SK-N-SH (cell line): ENCODE results near the gene PDE4B. TPM values are rescaled to one million over a fixed set of nuclear protein-coding genes. Genes with fewer than 3 reads are reported as not detected.

Experiments
- CTCF ChIA-PET: fragments of 300-600, 350-600 bp; formaldehyde crosslinking; extraction: SDS; loops from one replicate; lab custom pipeline; 2021; lab: Yijun Ruan, JAX
- POLR2A ChIA-PET: fragments of 350-600 bp; sonication (Branson Sonifier 250); formaldehyde crosslinking; extraction: SDS; loops from one replicate; lab custom pipeline; 2020; ENCODE audit warnings: antibody characterized with exemption, inconsistent platforms; lab: Yijun Ruan, JAX
- DNase-seq: peaks from one replicate; pipeline ENCODE4 v3.0.0; 2012
- H2AFZ ChIP-seq: fragments of 200-600 bp; sonication (generic); 2 replicates; pipeline ENCODE4 v1.8.1; 2016; ENCODE audit warnings: antibody characterized with exemption, mild to moderate bottlenecking, low read depth
- H3F3A ChIP-seq: fragments of 200-600 bp; sonication (generic); replicated peaks from 2 replicates; pipeline ENCODE3; 2016; ENCODE audit warnings: antibody characterized with exemption, mild to moderate bottlenecking; ENCODE audit not compliant: insufficient read depth
- H3K27ac ChIP-seq, 2 experiments: fragments of 200-500 bp in 1 of 2; fragments of 200-600 bp in 1 of 2; sonication (Bioruptor generic) in 1 of 2; sonication (generic), shearing (Covaris generic) in 1 of 2; 2 replicates each; pipeline versions ENCODE4 v1.5.1 to v1.6.1; 2014 to 2016; ENCODE audit warnings: low read depth in 2 of 2, inconsistent platforms in 1 of 2, low read length in 1 of 2, mild to moderate bottlenecking in 1 of 2, mixed read lengths in 1 of 2
- H3K27me3 ChIP-seq: fragments of 200-600 bp; sonication (generic), shearing (Covaris generic); 2 replicates; pipeline ENCODE4 v1.6.1; 2016; ENCODE audit warnings: mixed run types; ENCODE audit not compliant: insufficient read depth
- H3K36me3 ChIP-seq, 2 experiments: fragments of 200-500 bp in 1 of 2; fragments of 200-600 bp in 1 of 2; sonication (Bioruptor generic) in 1 of 2; sonication (generic) in 1 of 2; replicated peaks in 1 of 2; 2 replicates each; pipeline versions ENCODE3 to v1.5.1; 2014 to 2016; ENCODE audit warnings: low read length in 1 of 2, mild to moderate bottlenecking in 1 of 2; ENCODE audit not compliant: insufficient read depth in 2 of 2, control insufficient read depth in 1 of 2
- H3K4me1 ChIP-seq, 2 experiments: fragments of 200-500 bp in 1 of 2; fragments of 200-600 bp in 1 of 2; sonication (Bioruptor generic) in 1 of 2; sonication (generic), shearing (Covaris generic) in 1 of 2; 2 replicates each; pipeline versions ENCODE4 v1.5.1 to v1.6.1; 2014 to 2016; ENCODE audit warnings: low read depth in 1 of 2, low read length in 1 of 2, mixed run types in 1 of 2; ENCODE audit not compliant: insufficient read depth in 2 of 2, control insufficient read depth in 1 of 2
- H3K4me2 ChIP-seq: fragments of 200-600 bp; sonication (generic), shearing (Covaris generic); 2 replicates; pipeline ENCODE4 v1.6.1; 2017; ENCODE audit warnings: mixed run types
- H3K4me3 ChIP-seq, 2 experiments: fragments of 200-500 bp in 1 of 2; fragments of 200-600 bp in 1 of 2; sonication (Bioruptor generic) in 1 of 2; sonication (generic), shearing (Covaris generic) in 1 of 2; 2 replicates each; pipeline versions ENCODE4 v1.5.1 to v1.8.1; 2014 to 2016; ENCODE audit warnings: low read depth in 2 of 2, inconsistent platforms in 1 of 2, low read length in 1 of 2, mild to moderate bottlenecking in 1 of 2, mixed read lengths in 1 of 2, moderate library complexity in 1 of 2
- H3K79me2 ChIP-seq: fragments of 200-600 bp; sonication (generic); 2 replicates; pipeline ENCODE4 v1.8.1; 2017; ENCODE audit warnings: mild to moderate bottlenecking; ENCODE audit not compliant: insufficient read depth
- H3K9ac ChIP-seq: fragments of 200-600 bp; sonication (generic); 2 replicates; pipeline ENCODE4 v1.6.1; 2017; ENCODE audit warnings: mixed run types
- H3K9me2 ChIP-seq: fragments of 200-600 bp; sonication (generic); 2 replicates; pipeline ENCODE4 v1.6.1; 2017; ENCODE audit warnings: mixed run types
- H3K9me3 ChIP-seq: fragments of 200-600 bp; sonication (generic); 2 replicates; pipeline ENCODE4 v1.6.1; 2017; ENCODE audit warnings: mixed run types, mild to moderate bottlenecking, moderate library complexity
- H4K20me1 ChIP-seq: fragments of 200-600 bp; sonication (generic); 2 replicates; pipeline ENCODE4 v1.6.1; 2017; ENCODE audit warnings: mild to moderate bottlenecking, mixed run types; ENCODE audit not compliant: insufficient read depth
- EZH2phosphoT487 ChIP-seq: fragments of 200-600 bp; sonication (generic); IDR thresholded peaks from 2 replicates; pipeline ENCODE4 v1.6.1; 2017; ENCODE audit warnings: low read depth, mixed run types, mild to moderate bottlenecking, antibody characterized with exemption, moderate library complexity, borderline replicate concordance
- FOXJ3 ChIP-seq: sonication (generic); formaldehyde crosslinking; IDR thresholded peaks from 2 replicates; pipeline ENCODE4 v1.5.1; 2020; ENCODE audit warnings: mild to moderate bottlenecking, missing genetic modification reagents
- GATA2 ChIP-seq: sonication (generic); formaldehyde crosslinking; IDR thresholded peaks from 2 replicates; pipeline ENCODE4 v1.5.0; 2020; ENCODE audit warnings: mild to moderate bottlenecking, missing genetic modification reagents
- IRF3 ChIP-seq: fragments of 150-350 bp; IDR thresholded peaks from 2 replicates; pipeline ENCODE4 v1.6.1; 2016; ENCODE audit warnings: mild to moderate bottlenecking, low read depth, low read length
- MAX ChIP-seq: IDR thresholded peaks from 2 replicates; pipeline ENCODE4 v1.4.0; 2012; ENCODE audit warnings: low read depth
- POLR2AphosphoS5 ChIP-seq: IDR thresholded peaks from 2 replicates; pipeline ENCODE4 v1.6.1; 2012; ENCODE audit warnings: low read depth, low read length
- RFX5 ChIP-seq: IDR thresholded peaks from 2 replicates; pipeline ENCODE4 v1.6.1; 2012; ENCODE audit warnings: mild to moderate bottlenecking, improper control_type of control experiment, low read length
- RXRA ChIP-seq: IDR thresholded peaks from 2 replicates; pipeline ENCODE4 v1.4.0; 2012; ENCODE audit warnings: low read depth, mild to moderate bottlenecking, borderline replicate concordance
- TEAD4 ChIP-seq: IDR thresholded peaks from 2 replicates; pipeline ENCODE4 v1.4.0; 2012; ENCODE audit warnings: mild to moderate bottlenecking, borderline replicate concordance; ENCODE audit not compliant: insufficient read depth
- WGBS: methylation state at CpG from one replicate; pipeline ENCODE4 v1.1.6; 2017; ENCODE audit warnings: low lambda C conversion rate; 5-methylcytosine and 5-hydroxymethylcytosine counted together
- polyA plus RNA-seq, 3 experiments: library from polyadenylated mRNA; depleted of rRNA; stranded (reverse); fragments of >200 nt; gene quantifications; 2 replicates each; pipeline ENCODE4 v1.2.3, GENCODE V29; 2012
- TF ChIP-seq, protein P1 (sequence below): fragments of 150-350 bp; IDR thresholded peaks from 2 replicates; pipeline ENCODE4 v1.6.1; 2017; ENCODE audit warnings: antibody characterized with exemption, low read length, low read depth, borderline replicate concordance
- TF ChIP-seq, protein P2 (sequence below): fragments of 200-600 bp; sonication (generic); IDR thresholded peaks from 2 replicates; pipeline ENCODE4 v1.6.1; 2017; ENCODE audit warnings: antibody characterized with exemption, mild to moderate bottlenecking, moderate library complexity
- TF ChIP-seq, protein P3 (sequence below): IDR thresholded peaks from 2 replicates; pipeline ENCODE4 v1.4.0; 2012; ENCODE audit warnings: low read depth, borderline replicate concordance
- TF ChIP-seq, protein P4 (sequence below): IDR thresholded peaks from 2 replicates; pipeline ENCODE4 v1.4.0; 2012; ENCODE audit warnings: low read depth, borderline replicate concordance

PDE4B gene
- polyA plus RNA-seq, 1 of the 3 experiments (the other 2 are of a cell fraction) = 1.9 TPM

DNA sequence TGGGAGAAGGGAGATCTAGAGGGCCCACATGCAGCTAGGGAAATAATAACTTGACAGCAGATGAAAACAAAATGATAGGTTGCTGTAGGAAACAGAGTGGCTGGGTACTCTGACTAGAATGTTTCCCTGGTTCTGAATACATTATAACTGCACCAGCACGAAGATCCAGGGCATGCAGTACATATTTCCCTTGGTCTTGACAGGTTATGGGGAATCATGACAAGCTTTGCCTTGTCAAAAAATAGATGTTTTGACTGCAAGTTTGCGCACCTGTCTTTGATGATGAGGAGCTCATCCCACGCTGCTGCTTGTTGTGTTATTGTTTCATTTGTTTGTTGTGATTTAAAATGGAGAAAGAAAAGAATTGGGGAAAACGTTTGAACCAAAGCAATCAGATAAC is 292.9 kb downstream of the PDE4B start:
- Histone ChIP-seq H3K79me2 (no peaks in the 10 kb centered on the region), H3K9me3 (no peaks in the 10 kb centered on the region), H3K27ac (no peak overlapping the region), H4K20me1 (no peaks in the 10 kb centered on the region)
- no peak for DNase-seq
- CTCF ChIA-PET = interaction anchor here (1.1 to 2.0 kb wide), 4 partner anchors 11 to 157 kb away, joined by 3 to 6 read pairs (median 4); no protein-coding TSS in a partner anchor
- TF ChIP-seq, protein P1, sequence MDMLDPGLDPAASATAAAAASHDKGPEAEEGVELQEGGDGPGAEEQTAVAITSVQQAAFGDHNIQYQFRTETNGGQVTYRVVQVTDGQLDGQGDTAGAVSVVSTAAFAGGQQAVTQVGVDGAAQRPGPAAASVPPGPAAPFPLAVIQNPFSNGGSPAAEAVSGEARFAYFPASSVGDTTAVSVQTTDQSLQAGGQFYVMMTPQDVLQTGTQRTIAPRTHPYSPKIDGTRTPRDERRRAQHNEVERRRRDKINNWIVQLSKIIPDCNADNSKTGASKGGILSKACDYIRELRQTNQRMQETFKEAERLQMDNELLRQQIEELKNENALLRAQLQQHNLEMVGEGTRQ = no peak
- TF ChIP-seq EZH2phosphoT487 = no peak
- no peak for TF ChIP-seq TEAD4
- no peak for TF ChIP-seq FOXJ3
- TF ChIP-seq, protein P2, sequence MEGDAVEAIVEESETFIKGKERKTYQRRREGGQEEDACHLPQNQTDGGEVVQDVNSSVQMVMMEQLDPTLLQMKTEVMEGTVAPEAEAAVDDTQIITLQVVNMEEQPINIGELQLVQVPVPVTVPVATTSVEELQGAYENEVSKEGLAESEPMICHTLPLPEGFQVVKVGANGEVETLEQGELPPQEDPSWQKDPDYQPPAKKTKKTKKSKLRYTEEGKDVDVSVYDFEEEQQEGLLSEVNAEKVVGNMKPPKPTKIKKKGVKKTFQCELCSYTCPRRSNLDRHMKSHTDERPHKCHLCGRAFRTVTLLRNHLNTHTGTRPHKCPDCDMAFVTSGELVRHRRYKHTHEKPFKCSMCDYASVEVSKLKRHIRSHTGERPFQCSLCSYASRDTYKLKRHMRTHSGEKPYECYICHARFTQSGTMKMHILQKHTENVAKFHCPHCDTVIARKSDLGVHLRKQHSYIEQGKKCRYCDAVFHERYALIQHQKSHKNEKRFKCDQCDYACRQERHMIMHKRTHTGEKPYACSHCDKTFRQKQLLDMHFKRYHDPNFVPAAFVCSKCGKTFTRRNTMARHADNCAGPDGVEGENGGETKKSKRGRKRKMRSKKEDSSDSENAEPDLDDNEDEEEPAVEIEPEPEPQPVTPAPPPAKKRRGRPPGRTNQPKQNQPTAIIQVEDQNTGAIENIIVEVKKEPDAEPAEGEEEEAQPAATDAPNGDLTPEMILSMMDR = no peak
- TF ChIP-seq, protein P3, sequence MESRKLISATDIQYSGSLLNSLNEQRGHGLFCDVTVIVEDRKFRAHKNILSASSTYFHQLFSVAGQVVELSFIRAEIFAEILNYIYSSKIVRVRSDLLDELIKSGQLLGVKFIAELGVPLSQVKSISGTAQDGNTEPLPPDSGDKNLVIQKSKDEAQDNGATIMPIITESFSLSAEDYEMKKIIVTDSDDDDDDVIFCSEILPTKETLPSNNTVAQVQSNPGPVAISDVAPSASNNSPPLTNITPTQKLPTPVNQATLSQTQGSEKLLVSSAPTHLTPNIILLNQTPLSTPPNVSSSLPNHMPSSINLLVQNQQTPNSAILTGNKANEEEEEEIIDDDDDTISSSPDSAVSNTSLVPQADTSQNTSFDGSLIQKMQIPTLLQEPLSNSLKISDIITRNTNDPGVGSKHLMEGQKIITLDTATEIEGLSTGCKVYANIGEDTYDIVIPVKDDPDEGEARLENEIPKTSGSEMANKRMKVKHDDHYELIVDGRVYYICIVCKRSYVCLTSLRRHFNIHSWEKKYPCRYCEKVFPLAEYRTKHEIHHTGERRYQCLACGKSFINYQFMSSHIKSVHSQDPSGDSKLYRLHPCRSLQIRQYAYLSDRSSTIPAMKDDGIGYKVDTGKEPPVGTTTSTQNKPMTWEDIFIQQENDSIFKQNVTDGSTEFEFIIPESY = no peak
- no peak for TF ChIP-seq IRF3
- no peak for TF ChIP-seq RXRA
- TF ChIP-seq MAX = no peak
- TF ChIP-seq RFX5 = no peak
- TF ChIP-seq GATA2 (CRISPR knock-in tag) = no peak
- no peak for TF ChIP-seq POLR2AphosphoS5
- TF ChIP-seq, protein P4, sequence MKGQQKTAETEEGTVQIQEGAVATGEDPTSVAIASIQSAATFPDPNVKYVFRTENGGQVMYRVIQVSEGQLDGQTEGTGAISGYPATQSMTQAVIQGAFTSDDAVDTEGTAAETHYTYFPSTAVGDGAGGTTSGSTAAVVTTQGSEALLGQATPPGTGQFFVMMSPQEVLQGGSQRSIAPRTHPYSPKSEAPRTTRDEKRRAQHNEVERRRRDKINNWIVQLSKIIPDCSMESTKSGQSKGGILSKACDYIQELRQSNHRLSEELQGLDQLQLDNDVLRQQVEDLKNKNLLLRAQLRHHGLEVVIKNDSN = no peak
- TF ChIP-seq, all 33 proteins: peak for 0
- H3K9me2 ChIP-seq = no peaks in the 10 kb centered on the region
- no peaks in the 10 kb centered on the region for H3K36me3 ChIP-seq
- H2AFZ ChIP-seq = no peak overlapping the region
- no peak overlapping the region for H3K9ac ChIP-seq
- H3K27me3 ChIP-seq = no peaks in the 10 kb centered on the region
- H3K4me1 ChIP-seq = no peaks in the 10 kb centered on the region; a peak in 1 of 4 replicates
- no peaks in the 10 kb centered on the region for H3F3A ChIP-seq
- H3K4me2 ChIP-seq = no peak overlapping the region
- POLR2A ChIA-PET = no interaction called here
- H3K4me3 ChIP-seq = no peak overlapping the region
- WGBS = 64% methylated on average over 4 of the region's 4 CpGs
